GM23248 (cell line): Measurements from ENCODE around the gene PANK1. TPM values are rescaled to one million over a fixed set of nuclear protein-coding genes. Genes with fewer than 3 reads are reported as not detected.

Source experiments
- DNase-seq: peaks from one replicate; pipeline ENCODE4 v3.0.0-alpha.2; 2015
- H2AFZ ChIP-seq: fragments of 200-600 bp; sonication (generic); 2 replicates; pipeline ENCODE4 v1.6.1; 2016; ENCODE audit warnings: antibody characterized with exemption
- H3F3A ChIP-seq: fragments of 200-600 bp; sonication (generic); 2 replicates; pipeline ENCODE4 v1.6.1; 2016; ENCODE audit warnings: mild to moderate bottlenecking, antibody characterized with exemption, mixed run types; ENCODE audit not compliant: insufficient read depth
- H3K27ac ChIP-seq: fragments of 200-600 bp; sonication (generic); 2 replicates; pipeline ENCODE4 v1.5.1; 2016; ENCODE audit warnings: mild to moderate bottlenecking
- H3K27me3 ChIP-seq: fragments of 200-600 bp; sonication (generic); replicated peaks from 2 replicates; pipeline ENCODE4 v1.6.1; 2016; ENCODE audit warnings: mild to moderate bottlenecking; ENCODE audit not compliant: insufficient read depth
- H3K36me3 ChIP-seq: fragments of 200-600 bp; sonication (generic); 2 replicates; pipeline ENCODE4 v1.6.1; 2016; ENCODE audit warnings: low read depth, mild to moderate bottlenecking
- H3K4me1 ChIP-seq: fragments of 200-600 bp; sonication (generic); 2 replicates; pipeline ENCODE4 v1.6.1; 2016; ENCODE audit warnings: mild to moderate bottlenecking; ENCODE audit not compliant: insufficient read depth
- H3K4me2 ChIP-seq: fragments of 200-600 bp; sonication (generic); one replicate; pipeline ENCODE4 v1.6.1; 2016; ENCODE audit warnings: mild to moderate bottlenecking; ENCODE audit not compliant: unreplicated experiment
- H3K4me3 ChIP-seq: fragments of 200-600 bp; sonication (generic); 2 replicates; pipeline ENCODE4 v1.5.1; 2016; ENCODE audit warnings: mild to moderate bottlenecking
- H3K79me2 ChIP-seq: fragments of 200-600 bp; sonication (generic); 2 replicates; pipeline ENCODE4 v1.6.1; 2016; ENCODE audit warnings: mild to moderate bottlenecking; ENCODE audit not compliant: insufficient read depth
- H3K9ac ChIP-seq: fragments of 200-600 bp; sonication (generic); 2 replicates; pipeline ENCODE4 v1.6.1; 2016; ENCODE audit warnings: mild to moderate bottlenecking
- H3K9me2 ChIP-seq: fragments of 200-600 bp; sonication (generic); 2 replicates; pipeline ENCODE4 v1.6.1; 2016; ENCODE audit warnings: mixed run types, mild to moderate bottlenecking, moderate library complexity; ENCODE audit not compliant: insufficient read depth
- H3K9me3 ChIP-seq: fragments of 200-600 bp; sonication (generic); one replicate; pipeline ENCODE4 v1.6.1; 2017; ENCODE audit warnings: low read depth
- H4K20me1 ChIP-seq: fragments of 200-600 bp; sonication (generic); 2 replicates; pipeline ENCODE4 v1.6.0; 2016; ENCODE audit not compliant: insufficient read depth
- EZH2 ChIP-seq: fragments of 200-600 bp; sonication (generic); IDR thresholded peaks from 2 replicates; pipeline ENCODE4 v1.6.1; 2018; ENCODE audit warnings: antibody characterized with exemption, mild to moderate bottlenecking; ENCODE audit not compliant: insufficient read depth, poor library complexity, severe bottlenecking
- EZH2phosphoT487 ChIP-seq: fragments of 200-600 bp; sonication (generic); IDR thresholded peaks from 2 replicates; pipeline ENCODE4 v1.6.1; 2018; ENCODE audit warnings: antibody characterized with exemption, moderate library complexity, mild to moderate bottlenecking, low read depth; ENCODE audit not compliant: insufficient read depth
- WGBS, 2 experiments: methylation state at CpG; one replicate each; pipeline ENCODE4 v1.1.6; 2015 to 2017; ENCODE audit warnings: low lambda C conversion rate in 2 of 2, low coverage in 1 of 2; ENCODE audit errors: missing lambda C conversion rate in 2 of 2; 5-methylcytosine and 5-hydroxymethylcytosine counted together
- in situ Hi-C: fragments of 300-500 bp; cut with MboI; formaldehyde crosslinking; loops from 2 replicates; pipeline ENCODE4 v1.15.0; 2020
- polyA plus RNA-seq: library from polyadenylated mRNA; unstranded; fragments of >200 nt; fragmentation: Nextera tagmentation; extraction: Ambion mirVana; gene quantifications from 2 replicates; pipeline ENCODE4 v1.2.1, GENCODE V29; 2016
- total RNA-seq: library from RNA; depleted of rRNA; stranded (reverse); fragments of >200 nt; shearing (Covaris generic); gene quantifications from 2 replicates; pipeline ENCODE4 v1.2.3, GENCODE V29; 2014

PANK1 gene
- total and polyA plus RNA-seq, 2 experiments from 2014 or later = 3.3 to 3.6 TPM

DNA sequence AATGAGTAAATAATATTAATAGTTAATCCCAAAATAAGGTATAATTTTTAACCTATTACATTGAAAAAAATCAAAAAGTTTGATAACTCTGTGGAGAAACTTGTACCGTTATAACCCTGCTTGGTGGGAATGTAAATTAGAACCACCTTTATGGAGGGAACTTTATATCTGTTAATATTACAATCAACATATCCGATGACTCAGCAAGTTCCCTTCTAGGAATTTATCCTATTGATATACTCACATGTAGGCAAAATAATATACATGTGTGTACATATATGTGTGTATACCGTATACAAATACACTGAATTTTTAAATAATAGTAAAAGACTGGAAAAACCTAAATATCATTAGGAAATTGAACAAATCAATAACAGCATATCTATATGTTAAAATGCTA, 54.7 kb downstream of the PANK1 start:
- in situ Hi-C loops = no loop called here
- H3K27ac ChIP-seq = no peak overlapping the region
- no peak for TF ChIP-seq EZH2phosphoT487

DNA sequence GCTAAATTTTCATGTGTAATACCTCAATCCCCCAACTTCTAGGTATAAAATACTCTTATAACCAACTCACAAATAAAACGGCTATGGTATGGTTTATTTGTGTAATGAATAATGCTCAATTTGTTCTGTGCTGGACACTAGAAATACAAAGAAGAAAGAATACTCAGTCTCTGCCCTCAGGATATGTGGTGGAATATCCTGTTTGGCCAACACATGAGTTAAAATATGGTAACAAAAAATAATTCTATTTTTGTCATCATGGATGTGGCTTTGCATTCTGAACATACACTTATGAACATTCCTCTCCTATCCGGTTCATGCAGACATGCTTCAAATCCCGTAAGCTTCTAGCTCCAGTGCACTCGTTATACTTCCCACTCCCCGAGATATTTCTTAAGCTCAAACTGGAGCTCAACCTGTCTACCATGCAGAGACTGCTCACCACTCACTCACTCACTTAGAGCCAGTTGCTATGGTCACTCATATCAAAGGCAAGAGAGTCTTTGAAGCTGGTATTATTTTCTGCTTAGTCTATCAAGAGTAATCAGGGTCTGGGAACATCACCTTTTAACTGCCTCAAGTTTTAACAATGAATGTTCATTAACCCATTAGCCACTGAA, 55.8 kb downstream of the PANK1 start:
- H3K9me2 ChIP-seq = no peaks in the 10 kb centered on the region
- H3K9me3 ChIP-seq = no peaks in the 10 kb centered on the region
- no peak for DNase-seq
- H4K20me1 ChIP-seq = no peaks in the 10 kb centered on the region
- H3K36me3 ChIP-seq = peaks cover 19% of the 10 kb centered on the region; the same call in 1 of the 2 replicates
- H2AFZ ChIP-seq = no peak overlapping the region
- H3K27me3 ChIP-seq = no peaks in the 10 kb centered on the region
- H3K4me2 ChIP-seq = no peak overlapping the region
- no peaks in the 10 kb centered on the region for H3K4me1 ChIP-seq
- no peaks in the 10 kb centered on the region for H3K79me2 ChIP-seq
- no peak overlapping the region for H3K27ac ChIP-seq
- no peak for TF ChIP-seq EZH2phosphoT487
- TF ChIP-seq EZH2 = no peak
- no peaks in the 10 kb centered on the region for H3F3A ChIP-seq
- in situ Hi-C loops = no loop called here
- no peak overlapping the region for H3K4me3 ChIP-seq
- H3K9ac ChIP-seq = no peak overlapping the region
- WGBS, 2 experiments = 77 to 81% methylated on average over 5 of the region's 5 CpGs

More for the DNA sequence above, 54.7 kb downstream of the PANK1 start:
- no peaks in the 10 kb centered on the region for H3F3A ChIP-seq
- H3K36me3 ChIP-seq = peaks cover 19% of the 10 kb centered on the region; the same call in 1 of the 2 replicates
- H3K4me1 ChIP-seq = no peaks in the 10 kb centered on the region
- no peaks in the 10 kb centered on the region for H3K9me3 ChIP-seq
- 88 to 94% methylated on average over 3 of the region's 3 CpGs for WGBS, 2 experiments
- DNase-seq = no peak
- H3K9me2 ChIP-seq = no peaks in the 10 kb centered on the region
- H3K27me3 ChIP-seq = no peaks in the 10 kb centered on the region
- no peak overlapping the region for H2AFZ ChIP-seq
- H3K79me2 ChIP-seq = no peaks in the 10 kb centered on the region
- H3K4me2 ChIP-seq = no peak overlapping the region
- H4K20me1 ChIP-seq = no peaks in the 10 kb centered on the region
- no peak overlapping the region for H3K9ac ChIP-seq
- H3K4me3 ChIP-seq = no peak overlapping the region

DNA sequence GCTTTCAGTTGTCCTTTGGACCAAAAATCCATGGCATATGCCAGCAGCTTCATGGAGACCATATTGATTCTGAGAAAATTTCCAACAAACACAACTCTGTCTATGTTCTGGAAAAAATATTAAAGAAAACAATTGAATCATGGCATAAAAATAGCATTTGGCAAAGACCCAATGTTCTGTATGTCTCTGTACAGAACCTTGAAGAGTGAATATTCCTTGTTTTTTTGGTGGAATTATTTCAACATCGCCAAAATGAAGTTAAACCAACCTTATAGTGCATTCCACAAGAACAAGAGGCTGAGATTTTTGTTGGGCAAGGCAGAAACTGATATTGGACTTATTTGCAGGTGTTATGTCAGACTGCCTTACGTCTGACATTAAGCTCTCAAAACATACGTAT, 56.4 kb downstream of the PANK1 start:
- H3K4me3 ChIP-seq = no peak overlapping the region
- 92 to 93% methylated on average over 3 of the region's 3 CpGs for WGBS, 2 experiments
- H3K9me3 ChIP-seq = no peaks in the 10 kb centered on the region
- no peak for TF ChIP-seq EZH2
- TF ChIP-seq EZH2phosphoT487 = no peak
- H3K36me3 ChIP-seq = peaks cover 19% of the 10 kb centered on the region; the same call in 1 of the 2 replicates
- H3K4me2 ChIP-seq = no peak overlapping the region
- H3K4me1 ChIP-seq = no peaks in the 10 kb centered on the region
- in situ Hi-C loops = no loop called here
- H2AFZ ChIP-seq = no peak overlapping the region
- no peak for DNase-seq
- H4K20me1 ChIP-seq = no peaks in the 10 kb centered on the region
- no peaks in the 10 kb centered on the region for H3K27me3 ChIP-seq
- H3K27ac ChIP-seq = no peak overlapping the region
- no peaks in the 10 kb centered on the region for H3K9me2 ChIP-seq
- no peak overlapping the region for H3K9ac ChIP-seq
- no peaks in the 10 kb centered on the region for H3F3A ChIP-seq
- H3K79me2 ChIP-seq = no peaks in the 10 kb centered on the region

DNA sequence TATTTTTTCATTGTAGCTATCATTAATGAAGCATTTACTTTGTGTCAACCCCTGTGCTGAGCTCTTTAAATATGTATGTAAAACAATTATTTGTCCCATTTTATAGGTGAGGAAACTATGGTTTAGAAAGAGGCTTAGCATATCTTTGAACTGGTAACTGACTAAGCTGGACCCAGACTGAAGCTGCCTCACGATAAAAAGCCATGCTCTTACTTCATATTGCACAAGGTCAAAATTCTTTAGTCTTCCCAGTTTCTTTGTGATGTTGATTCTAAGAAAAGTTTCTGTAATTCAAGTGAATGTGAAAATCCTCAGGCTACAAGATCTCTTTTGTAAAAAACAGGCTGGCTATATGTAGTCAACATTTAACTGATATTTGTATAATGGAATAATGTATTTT, 63.0 kb downstream of the PANK1 start:
- Histone ChIP-seq H4K20me1 (no peaks in the 10 kb centered on the region), H3K27me3 (no peaks in the 10 kb centered on the region), H3K36me3 (no peaks in the 10 kb centered on the region), H3K79me2 (no peaks in the 10 kb centered on the region), H3K9me2 (no peaks in the 10 kb centered on the region), H3K4me2 (no peak overlapping the region), H3K4me3 (no peak overlapping the region), H3F3A (no peaks in the 10 kb centered on the region), H2AFZ (no peak overlapping the region), H3K9ac (no peak overlapping the region), H3K4me1 (no peaks in the 10 kb centered on the region), H3K27ac (no peak overlapping the region), H3K9me3 (no peaks in the 10 kb centered on the region)
- TF ChIP-seq EZH2 (no peak), EZH2phosphoT487 (no peak)
- 93 to 100% methylated on average over 1 of the region's 1 CpG for WGBS, 2 experiments
- in situ Hi-C loops = no loop called here
- no peak for DNase-seq

DNA sequence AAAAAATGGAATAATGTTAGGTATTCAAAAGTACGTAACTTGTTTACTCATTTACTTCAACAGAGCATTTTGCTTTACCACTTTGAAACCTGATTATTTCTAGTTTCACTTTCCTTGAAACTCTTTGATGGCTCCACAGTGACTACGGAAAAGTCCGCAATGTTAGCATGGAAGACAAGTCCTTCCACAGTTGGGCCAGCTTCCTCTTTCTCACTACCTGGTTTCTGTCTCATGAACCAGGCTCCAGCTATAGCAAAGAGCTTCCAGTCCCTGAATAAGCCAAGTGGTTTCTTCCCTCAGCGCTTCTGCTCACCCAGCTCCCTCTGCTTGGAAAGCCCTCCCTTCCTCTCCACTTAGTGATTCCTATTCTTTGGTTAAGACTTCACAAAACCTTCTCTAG, 64.8 kb downstream of the PANK1 start:
- H3K4me1 ChIP-seq = peaks cover 2% of the 10 kb centered on the region
- H3F3A ChIP-seq = no peaks in the 10 kb centered on the region
- in situ Hi-C loops = no loop called here
- H3K9me2 ChIP-seq = no peaks in the 10 kb centered on the region
- 94 to 96% methylated on average over 4 of the region's 4 CpGs for WGBS, 2 experiments
- no peaks in the 10 kb centered on the region for H3K79me2 ChIP-seq
- H2AFZ ChIP-seq = no peak overlapping the region
- no peak overlapping the region for H3K4me2 ChIP-seq
- no peak for DNase-seq
- no peaks in the 10 kb centered on the region for H3K9me3 ChIP-seq
- no peak overlapping the region for H3K27ac ChIP-seq
- H4K20me1 ChIP-seq = no peaks in the 10 kb centered on the region
- H3K27me3 ChIP-seq = no peaks in the 10 kb centered on the region
- H3K4me3 ChIP-seq = no peak overlapping the region
- TF ChIP-seq EZH2 = no peak
- TF ChIP-seq EZH2phosphoT487 = no peak
- H3K9ac ChIP-seq = no peak overlapping the region
- no peaks in the 10 kb centered on the region for H3K36me3 ChIP-seq
